ENCODE data around the gene TXNL4B. TPM values are rescaled to one million over a fixed set of nuclear protein-coding genes. Genes with fewer than 3 reads are reported as not detected.
"Not testable (repeated sequence)": the region's sequence is repeated elsewhere in the genome, so short reads cannot be mapped to it uniquely, and the experiment has no call there.

The TXNL4B gene
- total RNA-seq, 1 experiment from 2014 or later: 4.1 TPM

DNA sequence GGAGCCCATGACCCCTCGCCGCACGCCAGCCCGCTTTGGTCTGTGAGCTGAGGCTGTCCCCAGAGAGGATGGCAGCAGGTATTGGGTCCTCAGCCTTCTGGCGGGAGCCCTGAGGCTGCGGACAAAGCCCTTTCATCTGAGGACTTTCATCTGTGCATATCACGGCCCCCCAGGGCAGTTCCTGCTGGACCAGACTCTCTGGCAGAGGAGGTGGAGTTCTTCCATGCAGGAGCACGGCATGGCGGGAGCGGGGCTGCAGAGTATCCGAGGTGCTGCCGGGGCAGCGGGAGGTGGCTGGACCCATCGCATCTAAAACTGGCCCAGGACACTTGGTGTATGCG, 19.0 kb upstream of the TXNL4B start:
- DNase-seq (ENCODE audit: low spot score): no peak

- DNase-seq (ENCODE audit: low spot score): no peak
Observed at GRCh38 chr16:72111657-72112451, 18.4 kb upstream of the TXNL4B start.

DNA sequence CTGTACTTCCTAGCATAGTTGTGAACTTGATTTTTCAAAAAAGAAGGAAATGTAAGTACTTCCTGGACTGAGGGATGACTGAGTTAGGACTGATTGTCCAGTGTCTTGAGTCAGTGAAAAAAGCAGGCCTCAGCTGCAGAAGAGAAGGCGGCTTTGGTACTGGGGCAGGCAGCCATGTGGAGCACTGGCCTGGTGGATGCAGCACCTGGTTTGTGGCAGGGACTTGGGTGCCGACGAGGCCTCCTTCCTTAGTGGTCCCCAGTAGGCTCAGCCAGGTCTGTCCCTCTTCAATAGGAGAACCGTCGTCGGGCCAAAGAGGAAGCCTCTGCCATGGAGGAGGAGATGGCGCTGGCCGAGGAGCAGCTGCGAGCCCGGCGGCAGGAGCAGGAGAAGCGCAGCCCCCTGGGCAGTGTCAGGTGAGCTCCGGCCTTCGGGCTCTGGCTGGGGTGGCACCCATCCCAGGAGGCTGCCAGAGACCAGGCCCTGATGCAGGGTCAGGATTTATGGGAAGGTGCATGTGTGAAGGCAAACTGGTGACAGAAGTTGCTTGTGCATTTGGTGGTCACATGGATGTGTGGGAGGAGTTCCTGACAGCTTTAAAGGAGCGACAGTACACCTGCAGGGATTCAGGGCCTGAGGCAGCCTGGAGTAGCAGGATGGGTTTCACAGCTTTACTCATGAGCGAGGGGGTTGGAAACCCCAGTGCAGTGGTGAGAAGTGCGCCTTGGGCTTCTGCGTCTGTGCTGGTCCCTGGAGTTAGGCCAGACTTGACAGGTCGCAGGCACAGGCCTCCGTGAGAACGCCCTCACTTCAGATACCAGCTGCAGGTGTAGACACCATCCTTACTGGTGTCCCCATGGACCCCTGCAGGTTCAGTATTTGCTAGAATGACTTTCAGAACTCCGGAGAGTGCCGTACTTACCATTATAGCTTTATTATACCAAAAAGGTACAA, 17.5 kb upstream of the TXNL4B start:
- DNase-seq (ENCODE audit: low spot score): no peak

DNA sequence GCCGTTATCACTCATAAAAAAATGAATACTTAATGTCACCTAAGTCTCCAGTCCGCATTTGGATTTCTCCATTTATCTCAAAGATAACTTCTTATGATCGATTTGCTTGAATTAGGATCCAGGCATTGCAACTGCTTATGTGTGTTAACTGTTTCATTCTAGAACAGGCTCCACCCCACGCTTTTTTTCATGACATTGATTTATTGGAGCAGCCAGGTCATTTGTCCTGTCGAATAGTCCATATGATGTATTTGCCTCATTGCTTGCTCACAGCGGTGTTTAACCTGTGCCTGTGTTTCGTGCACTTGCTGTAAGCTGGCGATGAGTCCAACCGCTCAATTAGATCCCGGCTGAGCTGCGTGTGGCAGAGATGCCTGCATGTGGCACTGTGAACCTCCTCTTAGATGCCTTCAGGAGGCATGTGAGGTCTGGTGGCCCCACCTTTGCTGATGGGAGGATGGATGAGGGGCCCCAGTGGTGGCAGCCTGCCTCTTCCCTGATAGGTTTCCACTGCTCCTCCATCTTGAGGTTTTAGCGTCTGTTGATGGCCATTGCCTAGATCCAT, 16.6 kb upstream of the TXNL4B start:
- no peak for DNase-seq (ENCODE audit: low spot score)

DNA sequence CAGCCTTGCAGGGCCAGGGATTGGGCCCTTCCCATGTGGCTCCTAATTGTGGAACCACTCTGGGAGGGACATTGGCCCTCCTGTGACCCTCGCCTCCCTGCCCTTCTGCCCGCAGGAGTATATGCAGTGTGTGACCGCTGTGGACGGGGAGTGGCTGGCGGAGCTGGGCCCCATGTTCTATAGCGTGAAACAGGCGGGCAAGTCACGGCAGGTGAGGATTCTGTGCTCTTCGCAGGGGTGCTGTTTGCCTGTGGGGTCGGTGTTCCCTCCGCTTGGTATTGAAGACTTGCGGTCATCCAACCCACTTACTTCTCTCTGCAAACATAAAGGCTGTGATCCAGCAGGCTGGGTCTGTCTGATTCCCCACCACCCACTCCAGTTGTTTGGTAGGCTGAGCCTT, 15.9 kb upstream of the TXNL4B start:
- no peak for DNase-seq (ENCODE audit: low spot score)

DNA sequence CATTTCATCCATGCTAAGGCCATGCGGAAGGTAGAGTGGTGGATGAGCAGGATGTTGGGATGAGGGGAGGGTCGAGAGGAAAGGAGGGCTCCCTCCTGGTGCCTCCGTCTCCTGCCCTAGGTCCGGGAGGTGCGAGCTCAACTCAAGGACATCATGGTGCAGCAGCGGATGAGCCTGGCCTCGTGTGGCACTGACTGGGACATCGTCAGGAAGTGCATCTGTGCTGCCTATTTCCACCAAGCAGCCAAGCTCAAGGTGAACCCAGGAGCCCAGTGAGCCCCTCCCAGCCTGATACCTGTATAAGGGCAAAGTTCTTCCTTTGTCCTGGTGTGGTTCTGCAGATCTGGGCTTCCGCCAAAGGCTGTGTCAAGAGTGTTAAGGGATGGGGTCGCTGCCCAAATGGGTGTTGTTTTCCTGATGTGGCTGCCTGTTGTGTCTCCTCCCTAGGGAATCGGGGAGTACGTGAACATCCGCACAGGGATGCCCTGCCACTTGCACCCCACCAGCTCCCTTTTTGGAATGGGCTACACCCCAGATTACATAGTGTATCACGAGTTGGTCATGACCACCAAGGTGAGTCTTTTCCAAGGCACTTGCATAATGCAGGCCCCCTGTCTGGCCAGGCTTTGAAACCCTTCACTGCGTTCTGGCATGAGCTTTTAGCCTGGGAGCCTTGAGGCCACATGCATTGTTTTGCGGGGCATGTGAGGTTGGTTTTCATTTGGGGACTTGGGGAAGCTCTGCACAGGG, 15.1 kb upstream of the TXNL4B start:
- DNase-seq (ENCODE audit: low spot score): no peak

DNA sequence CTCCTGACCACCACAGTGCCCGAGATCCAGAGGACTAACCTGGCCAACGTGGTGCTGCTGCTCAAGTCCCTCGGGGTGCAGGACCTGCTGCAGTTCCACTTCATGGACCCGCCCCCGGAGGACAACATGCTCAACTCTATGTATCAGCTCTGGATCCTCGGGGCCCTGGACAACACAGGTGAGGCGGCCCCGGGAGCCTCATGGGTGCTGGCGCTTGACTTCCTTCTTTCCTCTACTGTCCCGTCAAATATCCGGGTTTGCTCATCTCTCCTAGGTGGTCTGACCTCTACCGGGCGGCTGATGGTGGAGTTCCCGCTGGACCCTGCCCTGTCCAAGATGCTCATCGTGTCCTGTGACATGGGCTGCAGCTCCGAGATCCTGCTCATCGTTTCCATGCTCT, 14.0 kb upstream of the TXNL4B start:
- no peak for DNase-seq (ENCODE audit: low spot score)

DNA sequence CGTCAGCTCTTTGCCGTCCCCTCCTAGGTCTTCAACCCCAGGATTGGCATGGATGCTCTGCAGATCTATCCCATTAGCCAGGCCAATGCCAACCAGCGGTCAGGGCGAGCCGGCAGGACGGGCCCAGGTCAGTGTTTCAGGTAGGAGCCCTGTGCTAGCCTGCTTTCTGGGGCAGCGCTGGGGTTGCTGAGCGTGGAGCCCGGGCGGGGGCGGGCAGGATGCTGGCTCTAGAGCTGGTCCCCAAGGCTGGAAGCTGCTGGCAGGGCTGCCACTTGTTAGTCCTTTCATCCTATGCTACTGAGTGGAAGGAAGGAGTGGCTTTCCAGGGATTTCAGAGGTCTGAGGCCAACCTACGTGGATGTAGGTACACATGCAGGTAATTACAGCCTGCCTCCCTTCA, 12.6 kb upstream of the TXNL4B start:
- no peak for DNase-seq (ENCODE audit: low spot score)

- DNase-seq (ENCODE audit: low spot score): no peak
Observed at GRCh38 chr16:72104905-72105304, 11.5 kb upstream of the TXNL4B start.

GRCh38 chr16:72101195-72101594, 7.8 kb upstream of the TXNL4B start:
- no peak for DNase-seq (ENCODE audit: low spot score)

GRCh38 chr16:72099377-72099818, 6.0 kb upstream of the TXNL4B start:
- peak; percentile 81 for DNase-seq (ENCODE audit: low spot score)

DNA sequence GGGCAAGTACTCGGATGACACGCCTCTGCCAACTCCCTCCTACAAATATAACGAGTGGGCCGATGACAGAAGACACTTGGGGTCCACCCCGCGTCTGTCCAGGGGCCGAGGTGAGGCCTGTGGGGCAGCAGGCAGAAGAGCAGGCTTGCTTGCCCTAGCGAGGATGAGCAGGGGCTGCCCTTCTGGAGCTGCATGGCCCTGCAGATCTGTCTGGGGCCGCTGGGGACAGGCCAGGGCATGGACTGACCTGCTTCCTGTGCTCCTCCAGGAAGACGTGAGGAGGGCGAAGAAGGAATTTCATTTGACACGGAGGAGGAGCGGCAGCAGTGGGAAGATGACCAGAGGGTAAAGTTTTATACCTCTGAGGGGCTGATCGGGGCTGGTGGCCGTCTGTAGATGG, 5.5 kb upstream of the TXNL4B start:
- DNase-seq (ENCODE audit: low spot score): no peak

DNA sequence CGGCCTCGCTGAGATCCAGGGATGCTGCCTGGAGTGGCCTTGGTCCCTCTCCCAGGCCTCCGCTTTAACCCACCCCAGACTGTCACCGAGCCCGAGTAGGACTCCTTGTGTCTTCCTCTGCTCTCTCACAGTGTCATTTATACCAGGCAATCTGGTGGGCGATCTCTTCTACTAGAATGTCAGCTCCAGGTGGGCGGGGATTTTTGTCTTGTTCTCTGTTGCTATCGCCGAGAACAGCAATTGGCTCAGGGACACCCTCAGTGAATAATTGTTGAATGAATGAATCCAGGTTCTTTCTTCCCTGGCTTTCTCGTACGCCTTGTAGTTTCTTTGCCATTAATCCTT, 818 bp upstream of the TXNL4B start:
- DNase-seq (ENCODE audit: low spot score): no peak

GRCh38 chr16:72092832-72093447, 480 bp downstream of the TXNL4B start:
- peak; percentile 31 for DNase-seq (ENCODE audit: low spot score)

- DNase-seq (ENCODE audit: low spot score): no peak
Observed at GRCh38 chr16:72091217-72091616, 2.2 kb downstream of the TXNL4B start.

- no peak for DNase-seq (ENCODE audit: low spot score)
Observed at GRCh38 chr16:72085002-72085401, 8.4 kb downstream of the TXNL4B start.

- no peak for DNase-seq (ENCODE audit: low spot score)
Observed at GRCh38 chr16:72084445-72084844, 9.0 kb downstream of the TXNL4B start.

DNA sequence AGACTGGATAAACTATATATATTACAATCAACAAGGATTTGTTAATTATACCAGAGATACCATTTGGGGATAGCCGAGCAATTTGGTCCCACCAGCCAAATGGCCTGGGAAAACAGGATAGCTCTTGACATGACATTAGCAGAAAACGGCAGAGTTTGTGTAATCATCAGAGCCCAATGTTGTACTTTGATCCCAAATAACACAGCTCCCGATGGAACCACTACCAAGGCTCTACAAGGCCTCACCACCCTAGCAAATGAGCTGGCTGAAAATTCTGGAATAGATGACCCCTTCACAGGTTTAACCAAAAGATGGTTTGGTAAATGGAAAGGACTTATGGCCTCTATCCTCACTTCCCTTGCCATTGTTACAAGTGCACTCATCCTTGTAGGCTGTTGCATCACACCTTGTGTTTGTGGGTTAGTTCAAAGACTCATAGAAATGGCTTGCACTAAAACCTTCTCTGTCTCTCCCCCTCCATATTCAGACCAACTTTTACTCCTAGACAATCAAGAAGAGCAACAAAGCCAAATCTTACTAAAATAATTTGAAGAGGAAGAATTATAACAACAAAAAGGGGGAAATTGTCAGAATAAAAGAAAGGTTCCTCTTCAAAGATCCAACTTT, 9.5 kb downstream of the TXNL4B start:
- no peak for DNase-seq (ENCODE audit: low spot score)

DNA sequence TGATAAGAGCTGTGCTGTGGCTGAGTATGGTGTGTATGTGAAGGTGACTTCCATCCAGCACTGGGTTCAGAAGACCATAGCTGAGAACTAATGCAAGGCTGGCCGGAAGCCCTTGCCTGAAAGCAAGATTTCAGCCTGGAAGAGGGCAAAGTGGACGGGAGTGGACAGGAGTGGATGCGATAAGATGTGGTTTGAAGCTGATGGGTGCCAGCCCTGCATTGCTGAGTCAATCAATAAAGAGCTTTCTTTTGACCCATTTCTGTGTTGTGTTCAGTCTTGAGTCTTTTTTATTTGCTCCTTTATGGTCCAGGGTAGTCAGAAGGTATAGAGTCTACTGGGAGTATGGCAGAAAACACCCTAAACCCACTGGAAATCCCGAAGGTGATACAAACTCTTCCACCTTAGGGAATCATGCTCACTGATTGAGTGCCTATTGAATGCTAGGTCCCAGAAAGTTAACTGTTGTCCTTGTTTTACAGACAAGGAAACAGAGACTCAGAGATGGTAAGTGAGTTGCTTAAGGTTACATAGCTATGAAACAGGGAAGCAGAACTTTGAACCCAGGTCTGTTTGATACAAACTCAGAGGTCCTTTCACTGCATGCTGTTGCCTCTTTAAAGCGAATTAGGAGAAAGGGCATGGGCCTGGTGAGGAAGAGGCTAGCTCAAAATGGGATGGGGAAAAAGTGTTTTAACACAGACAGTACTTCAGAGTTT, 16.3 kb downstream of the TXNL4B start:
- DNase-seq (ENCODE audit: low spot score): not testable (repeated sequence)

DNA sequence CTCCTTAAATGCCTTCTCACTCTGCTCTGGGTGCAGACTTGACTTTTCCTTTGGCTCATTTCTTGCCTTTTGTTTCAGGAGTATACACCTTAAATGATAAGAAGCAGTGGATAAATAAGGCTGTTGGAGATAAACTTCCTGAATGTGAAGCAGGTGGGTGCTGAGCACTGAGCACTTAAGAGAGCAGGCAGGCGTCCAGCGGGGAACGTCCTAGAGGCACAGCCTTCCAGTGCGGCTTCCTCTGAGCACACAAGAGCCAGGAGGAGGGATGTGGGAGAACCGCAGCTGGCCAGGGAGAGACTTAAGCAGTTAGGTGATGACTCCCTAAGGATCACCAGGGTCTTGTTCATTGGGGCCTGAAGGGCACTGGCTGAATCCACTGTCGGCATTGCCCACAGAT, 18.4 kb downstream of the TXNL4B start:
- not testable (repeated sequence) for DNase-seq (ENCODE audit: low spot score)
